ENCODE data around the gene RNF212B. TPM values are rescaled to one million over a fixed set of nuclear protein-coding genes. Genes with fewer than 3 reads are reported as not detected.
"Not testable (repeated sequence)": the region's sequence is repeated elsewhere in the genome, so short reads cannot be mapped to it uniquely, and the experiment has no call there.

The RNF212B gene
- total and polyA plus RNA-seq, 2 donors (not counting 3 experiments of a cell fraction or from before 2014, with no cell fraction given) = not detected

DNA sequence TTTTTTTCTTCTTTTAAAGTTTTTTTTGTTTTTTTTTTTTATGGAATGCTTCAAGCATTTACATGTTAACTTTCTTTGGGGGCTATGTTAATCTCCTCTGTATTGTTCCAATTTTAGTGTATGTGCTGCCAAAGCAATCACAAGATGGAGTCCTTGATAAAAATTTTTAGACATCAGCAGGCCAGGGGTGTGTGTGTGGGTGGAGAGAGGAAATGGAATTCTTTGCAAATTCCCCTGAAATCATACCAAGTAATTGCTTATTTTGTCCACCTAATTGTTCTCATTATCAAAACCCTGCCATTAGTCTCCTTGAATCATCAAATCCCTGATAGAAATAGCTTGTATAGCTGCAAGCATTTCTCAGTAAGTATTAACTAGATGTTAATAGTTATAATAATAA is 21.7 kb downstream of the RNF212B start:
- ChIA-PET CTCF (interaction anchor here (1.2 to 3.9 kb wide), 4 partner anchors 10 to 138 kb away, joined by 3 to 29 read pairs (median 4); no protein-coding TSS in a partner anchor), POLR2A (no interaction called here)
- Histone ChIP-seq H3K36me3 (ENCODE audit: control insufficient read depth in 2 of 2, extremely low read depth in 1 of 2, insufficient read depth in 2 of 2, low read length in 2 of 2) (no peaks in the 10 kb centered on the region), H3K79me2 (ENCODE audit: control insufficient read depth, insufficient read depth, low read length) (no peaks in the 10 kb centered on the region), H4K20me1 (replicated peaks; ENCODE audit: control insufficient read depth, extremely low read depth, insufficient read depth, low read length) (no peaks in the 10 kb centered on the region), H3K9me3 (replicated peaks; ENCODE audit: control insufficient read depth, insufficient read depth, low read length) (no peaks in the 10 kb centered on the region), H3K4me2 (ENCODE audit: insufficient read depth, low read length) (no peak overlapping the region), H3K4me3 (replicated peaks in 1 of 3; ENCODE audit: insufficient read depth in 1 of 3, low read depth in 1 of 3, low read length in 3 of 3) (no peak overlapping the region), H3K27ac (ENCODE audit: insufficient read depth, low read depth, low read length) (no peak overlapping the region), H3K9me1 (replicated peaks; ENCODE audit: control insufficient read depth, extremely low read depth, insufficient read depth, low read length) (no peaks in the 10 kb centered on the region), H3K27me3 (ENCODE audit: control insufficient read depth in 2 of 2, insufficient read depth in 2 of 2, low read length in 2 of 2) (peaks cover 25 to 33% of the 10 kb centered on the region in 2 experiments), H3K4me1 (ENCODE audit: control insufficient read depth, extremely low read depth, insufficient read depth, low read length) (no peaks in the 10 kb centered on the region), H2AFZ (ENCODE audit: low read depth, low read length) (no peak overlapping the region), H3K9ac (replicated peaks; ENCODE audit: extremely low read depth, insufficient read depth, low read length) (no peak overlapping the region)
- no peak for TF ChIP-seq MAX (IDR thresholded peaks at IDR 0.05; ENCODE audit: insufficient read depth, insufficient read length)
- no peak for TF ChIP-seq GATA2 (IDR thresholded peaks at IDR 0.05; ENCODE audit: insufficient read depth, insufficient read length, low read depth, low read length)
- no peak for TF ChIP-seq JUN (IDR thresholded peaks at IDR 0.05; ENCODE audit: borderline replicate concordance, insufficient read depth, insufficient read length, low read depth)
- TF ChIP-seq MYC (IDR thresholded peaks at IDR 0.05; ENCODE audit: low read depth, low read length) = no peak
- TF ChIP-seq FOS (IDR thresholded peaks at IDR 0.05; ENCODE audit: borderline replicate concordance, insufficient read depth, low read length) = no peak
- no peak for TF ChIP-seq POLR2AphosphoS5 (IDR thresholded peaks at IDR 0.05; ENCODE audit: insufficient read depth, low read depth, low read length)
- no peak for TF ChIP-seq POLR2A (IDR thresholded peaks at IDR 0.05; ENCODE audit: low read depth, low read length)
- FAIRE-seq (no peak), DNase-seq (ENCODE audit: low read depth, low spot score) (no peak)
- dilution Hi-C loops (cut with MboI; ENCODE audit: extremely low pct_ligation_motif_present, low sequenced_read_pairs) = no loop called here
- BruUV-seq (replicated peaks) = no TSS peak
- intact Hi-C loops (cut with micrococcal nuclease) = no loop called here

GRCh38 chr14:23260849-23261248 is 23.1 kb downstream of the RNF212B start:
- H3K4me1 ChIP-seq (ENCODE audit: control insufficient read depth, extremely low read depth, insufficient read depth, low read length); FAIRE-seq; DNase-seq (ENCODE audit: low read depth, low spot score); H3K4me3 ChIP-seq (replicated peaks in 1 of 3; ENCODE audit: insufficient read depth in 1 of 3, low read depth in 1 of 3, low read length in 3 of 3); BruUV-seq (replicated peaks); H2AFZ ChIP-seq (ENCODE audit: low read depth, low read length); H3K27ac ChIP-seq (ENCODE audit: insufficient read depth, low read depth, low read length); H3K36me3 ChIP-seq (ENCODE audit: control insufficient read depth in 2 of 2, extremely low read depth in 1 of 2, insufficient read depth in 2 of 2, low read length in 2 of 2); H4K20me1 ChIP-seq (replicated peaks; ENCODE audit: control insufficient read depth, extremely low read depth, insufficient read depth, low read length); H3K4me2 ChIP-seq (ENCODE audit: insufficient read depth, low read length); H3K9ac ChIP-seq (replicated peaks; ENCODE audit: extremely low read depth, insufficient read depth, low read length); dilution Hi-C loops (cut with MboI; ENCODE audit: extremely low pct_ligation_motif_present, low sequenced_read_pairs); POLR2A ChIA-PET; H3K9me1 ChIP-seq (replicated peaks; ENCODE audit: control insufficient read depth, extremely low read depth, insufficient read depth, low read length); H3K79me2 ChIP-seq (ENCODE audit: control insufficient read depth, insufficient read depth, low read length); intact Hi-C loops (cut with micrococcal nuclease); H3K9me3 ChIP-seq (replicated peaks; ENCODE audit: control insufficient read depth, insufficient read depth, low read length): not testable (repeated sequence)
- CTCF ChIA-PET = interaction anchor here (0.9 to 3.9 kb wide), 6 partner anchors 10 to 140 kb away, joined by 3 to 29 read pairs (median 4); no protein-coding TSS in a partner anchor
- peaks cover 23 to 34% of the 10 kb centered on the region in 2 experiments for H3K27me3 ChIP-seq (ENCODE audit: control insufficient read depth in 2 of 2, insufficient read depth in 2 of 2, low read length in 2 of 2)

Measured in endothelial cell of umbilical vein (primary cell).